K562 (cell line): ENCODE results near the gene DIPK1A. TPM values are rescaled to one million over a fixed set of nuclear protein-coding genes. Genes with fewer than 3 reads are reported as not detected.

Experiments
- ARNT ChIP-seq, 2 experiments: fragments of 450-650 bp; IDR thresholded peaks; 2 replicates each; pipeline ENCODE4 v1.6.1; 2016; ENCODE audit warnings: mild to moderate bottlenecking in 1 of 2
- RAD21 ChIP-seq, 2 experiments: fragments of 250-450 bp in 1 of 2; fragments of 450-650 bp in 1 of 2; sonication (Bioruptor Pico) in 1 of 2; formaldehyde crosslinking in 1 of 2; IDR thresholded peaks in 1 of 2; conservative IDR thresholded peaks in 1 of 2; 2 replicates each; pipeline versions ENCODE4 v1.4.0 to v1.8.0; 2020 to 2022; ENCODE audit warnings: mild to moderate bottlenecking in 2 of 2, moderate library complexity in 1 of 2
- TBL1XR1 ChIP-seq, 2 experiments: IDR thresholded peaks; 2 replicates each; pipeline ENCODE4 v1.6.1; 2012; ENCODE audit warnings: improper control_type of control experiment in 2 of 2, low read length in 2 of 2, mild to moderate bottlenecking in 1 of 2
- TEAD1 ChIP-seq, 2 experiments: fragments of 450-650 bp in 1 of 2; sonication (generic) in 1 of 2; formaldehyde crosslinking; IDR thresholded peaks; 2 replicates each; pipeline versions ENCODE4 v1.4.0 to v1.8.0; 2020 to 2022; ENCODE audit warnings: mild to moderate bottlenecking in 2 of 2, missing genetic modification reagents in 1 of 2
- TEAD2 ChIP-seq: fragments of 450-650 bp; IDR thresholded peaks from 2 replicates; pipeline ENCODE4 v1.6.1; 2016; ENCODE audit warnings: missing genetic modification characterization, control low read depth, missing compliant biosample characterization
- TRIM24 ChIP-seq, 2 experiments: fragments of 450-650 bp; IDR thresholded peaks; 2 replicates each; pipeline ENCODE4 v1.6.1; 2016
- ZFPM2 ChIP-seq: fragments of 250-450 bp; sonication (Bioruptor Pico); IDR thresholded peaks from 2 replicates; pipeline ENCODE4 v1.5.1; 2022; ENCODE audit warnings: mild to moderate bottlenecking
- ZNF408 ChIP-seq: fragments of 250-450 bp; sonication (Bioruptor Pico); IDR thresholded peaks from 2 replicates; pipeline ENCODE4 v1.4.0; 2020; ENCODE audit warnings: low read depth, mild to moderate bottlenecking, moderate library complexity
- polyA plus RNA-seq, 8 experiments: library from polyadenylated mRNA; depleted of rRNA in 4 of 8; stranded (reverse) in 5 of 8; unstranded in 3 of 8; fragments of >200 nt; fragmentation: Nextera tagmentation in 2 of 8; fragmentation: Illumina TruSeq in 1 of 8; extraction: Ambion mirVana in 2 of 8; extraction: Trizol in 1 of 8; gene quantifications; 2 replicates each; pipeline versions ENCODE4 v1.2.1 to v1.2.3, GENCODE V29; 2011 to 2014; ENCODE audit warnings: inconsistent platforms in 1 of 8, missing spikeins in 1 of 8
- total RNA-seq, 7 experiments: library from RNA; depleted of rRNA in 6 of 7; stranded (reverse); fragments of >200 nt in 6 of 7; fragmentation: Illumina TruSeq in 2 of 7; extraction: Trizol in 2 of 7; gene quantifications; 2 replicates each; pipeline versions ENCODE4 v1.2.1 to v1.2.3, GENCODE V29; 2011 to 2021; ENCODE audit warnings: low replicate concordance in 1 of 7
- TF ChIP-seq, protein P1 (sequence below): sonication (generic); formaldehyde crosslinking; IDR thresholded peaks from 2 replicates; pipeline ENCODE4 v1.4.0; 2020; ENCODE audit warnings: mild to moderate bottlenecking, missing genetic modification reagents
- TF ChIP-seq, protein P2 (sequence below): fragments of 450-650 bp; formaldehyde crosslinking; conservative IDR thresholded peaks from 2 replicates; pipeline ENCODE4 v1.4.0; 2022; ENCODE audit warnings: mild to moderate bottlenecking, missing genetic modification characterization
- TF ChIP-seq, protein P3 (sequence below): fragments of 450-650 bp; formaldehyde crosslinking; IDR thresholded peaks from 2 replicates; pipeline ENCODE4 v1.4.0; 2020; ENCODE audit warnings: mild to moderate bottlenecking, moderate library complexity
- TF ChIP-seq, protein P4 (sequence below), 2 experiments: fragments of 450-650 bp in 1 of 2; sonication (generic) in 1 of 2; formaldehyde crosslinking in 1 of 2; IDR thresholded peaks in 1 of 2; conservative IDR thresholded peaks in 1 of 2; 2 replicates each; pipeline versions ENCODE4 v1.6.1 to v1.8.1; 2016 to 2023; ENCODE audit warnings: mild to moderate bottlenecking in 2 of 2, moderate library complexity in 2 of 2, inconsistent platforms in 1 of 2, missing genetic modification reagents in 1 of 2
- TF ChIP-seq, protein P5 (sequence below): fragments of 450-650 bp; formaldehyde crosslinking; IDR thresholded peaks from 2 replicates; pipeline ENCODE4 v1.4.0; 2020; ENCODE audit warnings: mild to moderate bottlenecking, moderate library complexity
- TF ChIP-seq, protein P6 (sequence below): fragments of 450-650 bp; formaldehyde crosslinking; IDR thresholded peaks from 2 replicates; pipeline ENCODE4 v1.4.0; 2022; ENCODE audit warnings: mild to moderate bottlenecking, moderate library complexity
- TF ChIP-seq, protein P7 (sequence below): fragments of 450-650 bp; IDR thresholded peaks from 2 replicates; pipeline ENCODE4 v1.6.1; 2016; ENCODE audit warnings: low read depth, mild to moderate bottlenecking, moderate library complexity

DIPK1A gene
- total and polyA plus RNA-seq, 9 of the 15 experiments (the other 6 are each of a cell fraction or from before 2014, with no cell fraction given), result 0.54 to 2.5 (median 1.3) TPM

DNA sequence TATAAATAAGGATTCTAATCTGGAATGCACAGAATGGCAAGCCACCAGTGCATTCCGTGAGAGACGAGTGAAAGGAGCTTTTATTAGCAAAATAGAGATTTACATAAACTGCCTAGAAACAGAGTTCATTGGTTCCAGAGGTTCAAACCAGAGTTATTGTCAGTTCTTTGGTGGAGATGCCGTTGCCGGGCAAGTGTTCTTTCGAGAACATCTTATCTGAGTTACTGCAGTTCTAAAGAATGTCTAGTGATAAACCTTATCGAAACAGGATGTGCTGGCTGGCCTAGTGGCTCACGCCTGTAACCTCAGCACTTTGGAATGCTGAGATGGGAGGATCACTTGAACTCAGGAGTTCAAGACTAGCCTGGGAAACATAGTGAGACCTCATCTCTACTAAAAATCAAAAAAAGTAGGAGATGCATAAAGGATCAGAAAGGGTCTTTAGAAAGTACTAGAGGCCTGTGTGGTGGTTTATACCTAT lies 156.5 kb downstream of the DIPK1A start (continued):
- TF ChIP-seq, protein P1, sequence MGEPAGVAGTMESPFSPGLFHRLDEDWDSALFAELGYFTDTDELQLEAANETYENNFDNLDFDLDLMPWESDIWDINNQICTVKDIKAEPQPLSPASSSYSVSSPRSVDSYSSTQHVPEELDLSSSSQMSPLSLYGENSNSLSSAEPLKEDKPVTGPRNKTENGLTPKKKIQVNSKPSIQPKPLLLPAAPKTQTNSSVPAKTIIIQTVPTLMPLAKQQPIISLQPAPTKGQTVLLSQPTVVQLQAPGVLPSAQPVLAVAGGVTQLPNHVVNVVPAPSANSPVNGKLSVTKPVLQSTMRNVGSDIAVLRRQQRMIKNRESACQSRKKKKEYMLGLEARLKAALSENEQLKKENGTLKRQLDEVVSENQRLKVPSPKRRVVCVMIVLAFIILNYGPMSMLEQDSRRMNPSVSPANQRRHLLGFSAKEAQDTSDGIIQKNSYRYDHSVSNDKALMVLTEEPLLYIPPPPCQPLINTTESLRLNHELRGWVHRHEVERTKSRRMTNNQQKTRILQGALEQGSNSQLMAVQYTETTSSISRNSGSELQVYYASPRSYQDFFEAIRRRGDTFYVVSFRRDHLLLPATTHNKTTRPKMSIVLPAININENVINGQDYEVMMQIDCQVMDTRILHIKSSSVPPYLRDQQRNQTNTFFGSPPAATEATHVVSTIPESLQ (CRISPR knock-in tag), result 0 out of 2 replicates have a peak, but pooled peaks have one; percentile 50
- TF ChIP-seq ZNF408 (CRISPR knock-in tag), result no peak
- TF ChIP-seq TBL1XR1 (IDR thresholded peaks at IDR 0.05; ENCODE audit: low read length in 2 of 2), result peak in 1 of 2 experiments; percentile 91; a peak in 2 of 4 replicates
- peak in 1 of 2 experiments; percentile 82; a peak in 2 of 4 replicates for TF ChIP-seq ARNT (IDR thresholded peaks at IDR 0.05)
- peak; percentile 94 for TF ChIP-seq TEAD2 (tag)
- TF ChIP-seq TEAD1 (CRISPR knock-in tag; IDR thresholded peaks at IDR 0.05), result peak; percentile 97 to 98
- TF ChIP-seq, protein P2, sequence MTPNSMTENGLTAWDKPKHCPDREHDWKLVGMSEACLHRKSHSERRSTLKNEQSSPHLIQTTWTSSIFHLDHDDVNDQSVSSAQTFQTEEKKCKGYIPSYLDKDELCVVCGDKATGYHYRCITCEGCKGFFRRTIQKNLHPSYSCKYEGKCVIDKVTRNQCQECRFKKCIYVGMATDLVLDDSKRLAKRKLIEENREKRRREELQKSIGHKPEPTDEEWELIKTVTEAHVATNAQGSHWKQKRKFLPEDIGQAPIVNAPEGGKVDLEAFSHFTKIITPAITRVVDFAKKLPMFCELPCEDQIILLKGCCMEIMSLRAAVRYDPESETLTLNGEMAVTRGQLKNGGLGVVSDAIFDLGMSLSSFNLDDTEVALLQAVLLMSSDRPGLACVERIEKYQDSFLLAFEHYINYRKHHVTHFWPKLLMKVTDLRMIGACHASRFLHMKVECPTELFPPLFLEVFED (CRISPR knock-in tag), result 0 out of 2 replicates have a peak, but pooled peaks have one; percentile 47
- no peak for TF ChIP-seq ZFPM2 (CRISPR knock-in tag)
- TF ChIP-seq, protein P3, sequence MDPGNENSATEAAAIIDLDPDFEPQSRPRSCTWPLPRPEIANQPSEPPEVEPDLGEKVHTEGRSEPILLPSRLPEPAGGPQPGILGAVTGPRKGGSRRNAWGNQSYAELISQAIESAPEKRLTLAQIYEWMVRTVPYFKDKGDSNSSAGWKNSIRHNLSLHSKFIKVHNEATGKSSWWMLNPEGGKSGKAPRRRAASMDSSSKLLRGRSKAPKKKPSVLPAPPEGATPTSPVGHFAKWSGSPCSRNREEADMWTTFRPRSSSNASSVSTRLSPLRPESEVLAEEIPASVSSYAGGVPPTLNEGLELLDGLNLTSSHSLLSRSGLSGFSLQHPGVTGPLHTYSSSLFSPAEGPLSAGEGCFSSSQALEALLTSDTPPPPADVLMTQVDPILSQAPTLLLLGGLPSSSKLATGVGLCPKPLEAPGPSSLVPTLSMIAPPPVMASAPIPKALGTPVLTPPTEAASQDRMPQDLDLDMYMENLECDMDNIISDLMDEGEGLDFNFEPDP (CRISPR knock-in tag), result no peak
- TF ChIP-seq, protein P4, sequence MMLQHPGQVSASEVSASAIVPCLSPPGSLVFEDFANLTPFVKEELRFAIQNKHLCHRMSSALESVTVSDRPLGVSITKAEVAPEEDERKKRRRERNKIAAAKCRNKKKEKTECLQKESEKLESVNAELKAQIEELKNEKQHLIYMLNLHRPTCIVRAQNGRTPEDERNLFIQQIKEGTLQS (IDR thresholded peaks at IDR 0.05), result peak; percentile 84
- TF ChIP-seq, protein P4 (CRISPR knock-in tag; conservative IDR thresholded peaks at IDR 0.05), result no peak
- peak; percentile 78 to 86; a peak in 3 of 4 replicates for TF ChIP-seq TRIM24 (IDR thresholded peaks at IDR 0.05)
- TF ChIP-seq, protein P5, sequence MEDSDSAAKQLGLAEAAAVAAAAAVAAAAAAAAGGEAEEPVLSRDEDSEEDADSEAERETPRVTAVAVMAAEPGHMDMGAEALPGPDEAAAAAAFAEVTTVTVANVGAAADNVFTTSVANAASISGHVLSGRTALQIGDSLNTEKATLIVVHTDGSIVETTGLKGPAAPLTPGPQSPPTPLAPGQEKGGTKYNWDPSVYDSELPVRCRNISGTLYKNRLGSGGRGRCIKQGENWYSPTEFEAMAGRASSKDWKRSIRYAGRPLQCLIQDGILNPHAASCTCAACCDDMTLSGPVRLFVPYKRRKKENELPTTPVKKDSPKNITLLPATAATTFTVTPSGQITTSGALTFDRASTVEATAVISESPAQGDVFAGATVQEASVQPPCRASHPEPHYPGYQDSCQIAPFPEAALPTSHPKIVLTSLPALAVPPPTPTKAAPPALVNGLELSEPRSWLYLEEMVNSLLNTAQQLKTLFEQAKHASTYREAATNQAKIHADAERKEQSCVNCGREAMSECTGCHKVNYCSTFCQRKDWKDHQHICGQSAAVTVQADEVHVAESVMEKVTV (CRISPR knock-in tag), result no peak
- TF ChIP-seq, protein P6, sequence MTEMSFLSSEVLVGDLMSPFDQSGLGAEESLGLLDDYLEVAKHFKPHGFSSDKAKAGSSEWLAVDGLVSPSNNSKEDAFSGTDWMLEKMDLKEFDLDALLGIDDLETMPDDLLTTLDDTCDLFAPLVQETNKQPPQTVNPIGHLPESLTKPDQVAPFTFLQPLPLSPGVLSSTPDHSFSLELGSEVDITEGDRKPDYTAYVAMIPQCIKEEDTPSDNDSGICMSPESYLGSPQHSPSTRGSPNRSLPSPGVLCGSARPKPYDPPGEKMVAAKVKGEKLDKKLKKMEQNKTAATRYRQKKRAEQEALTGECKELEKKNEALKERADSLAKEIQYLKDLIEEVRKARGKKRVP (CRISPR knock-in tag), result 0 out of 2 replicates have a peak, but pooled peaks have one; percentile 50
- no peak for TF ChIP-seq RAD21 (CRISPR knock-in tag; conservative IDR thresholded peaks at IDR 0.05 in 1 of 2, IDR thresholded peaks at IDR 0.05 in 1 of 2)
- TF ChIP-seq, protein P7, sequence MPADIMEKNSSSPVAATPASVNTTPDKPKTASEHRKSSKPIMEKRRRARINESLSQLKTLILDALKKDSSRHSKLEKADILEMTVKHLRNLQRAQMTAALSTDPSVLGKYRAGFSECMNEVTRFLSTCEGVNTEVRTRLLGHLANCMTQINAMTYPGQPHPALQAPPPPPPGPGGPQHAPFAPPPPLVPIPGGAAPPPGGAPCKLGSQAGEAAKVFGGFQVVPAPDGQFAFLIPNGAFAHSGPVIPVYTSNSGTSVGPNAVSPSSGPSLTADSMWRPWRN, result peak; percentile 87
